KMS-11 (cell line): ENCODE data around the gene SNRPA.

Experiments
- H2AFZ ChIP-seq: fragments of 200-600 bp; sonication (generic); 2 replicates; pipeline ENCODE4 v1.6.1; 2016; ENCODE audit warnings: antibody characterized with exemption, mixed run types, low read depth
- H3K27ac ChIP-seq: fragments of 200-600 bp; sonication (generic); 2 replicates; pipeline ENCODE4 v1.6.1; 2016; ENCODE audit warnings: mild to moderate bottlenecking, mixed run types
- H3K27me3 ChIP-seq: fragments of 200-600 bp; sonication (generic); 2 replicates; pipeline ENCODE4 v1.6.1; 2017; ENCODE audit warnings: mild to moderate bottlenecking, low read depth, mixed run types, moderate library complexity; ENCODE audit not compliant: insufficient read depth
- H3K36me3 ChIP-seq: fragments of 200-600 bp; sonication (generic); 2 replicates; pipeline ENCODE4 v1.6.1; 2017; ENCODE audit warnings: mild to moderate bottlenecking, mixed run types; ENCODE audit not compliant: insufficient read depth
- H3K4me1 ChIP-seq: fragments of 200-600 bp; sonication (generic); 2 replicates; pipeline ENCODE4 v1.6.1; 2016; ENCODE audit warnings: mild to moderate bottlenecking, low read depth, mixed run types; ENCODE audit not compliant: poor library complexity, severe bottlenecking
- H3K4me2 ChIP-seq: fragments of 200-600 bp; sonication (generic); 2 replicates; pipeline ENCODE4 v1.7.0; 2016; ENCODE audit warnings: mild to moderate bottlenecking, mixed run types
- H3K4me3 ChIP-seq: fragments of 200-600 bp; sonication (generic); IDR thresholded peaks from 2 replicates; pipeline ENCODE4 v1.6.1; 2017; ENCODE audit warnings: low read depth, low read length, mixed read lengths; ENCODE audit not compliant: insufficient read depth
- H3K79me2 ChIP-seq: fragments of 200-600 bp; sonication (generic); 2 replicates; pipeline ENCODE4 v1.6.1; 2016; ENCODE audit warnings: low read depth, mixed run types; ENCODE audit not compliant: insufficient read depth
- H3K9ac ChIP-seq: fragments of 200-600 bp; sonication (generic); 2 replicates; pipeline ENCODE4 v1.6.1; 2016; ENCODE audit warnings: mild to moderate bottlenecking, mixed run types
- H4K20me1 ChIP-seq: fragments of 200-600 bp; sonication (generic); 2 replicates; pipeline ENCODE4 v1.6.1; 2016; ENCODE audit warnings: mild to moderate bottlenecking, mixed run types; ENCODE audit not compliant: insufficient read depth
- TF ChIP-seq, protein P1 (sequence below): fragments of 200-600 bp; sonication (generic); conservative IDR thresholded peaks from 2 replicates; pipeline ENCODE4 v1.6.1; 2017; ENCODE audit warnings: low read depth, mild to moderate bottlenecking, antibody characterized with exemption, low read length, moderate library complexity, mixed read lengths

SNRPA gene

DNA sequence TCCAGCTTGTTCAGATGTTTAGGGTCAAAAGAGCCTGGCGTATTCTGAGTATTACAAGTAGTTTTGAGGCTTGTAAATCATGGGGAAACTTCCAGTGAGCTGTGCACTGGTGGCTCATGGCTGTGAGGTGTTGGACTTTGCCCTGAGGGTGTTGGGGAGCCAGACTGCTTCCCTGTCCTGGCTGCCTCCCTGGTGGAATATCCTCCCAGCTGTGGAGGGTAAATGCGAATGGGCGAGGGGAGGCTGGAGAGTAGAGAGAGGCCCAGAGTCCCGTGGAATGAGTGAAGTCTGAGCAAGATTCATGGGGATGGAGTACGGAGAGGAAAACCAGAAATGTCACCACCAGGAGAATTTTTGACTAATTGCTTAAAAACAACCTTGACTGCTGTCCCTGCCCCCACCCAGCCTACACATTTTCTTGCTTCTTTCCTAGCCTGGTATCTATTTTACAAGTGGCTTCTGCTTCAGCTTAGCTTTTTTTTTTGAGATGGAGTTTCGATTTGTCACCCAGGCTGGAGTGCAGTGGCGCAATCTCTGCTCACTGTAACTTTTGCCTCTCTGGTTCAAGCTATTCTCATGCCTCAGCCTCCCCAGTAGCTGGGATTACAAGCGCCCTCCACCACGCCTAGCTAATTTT lies 3.7 kb downstream of the SNRPA start:
- no peaks in the 10 kb centered on the region for H3K27me3 ChIP-seq
- H3K4me3 ChIP-seq = no peak overlapping the region
- H3K4me2 ChIP-seq = peak overlapping the region; percentile 13
- H3K9ac ChIP-seq = no peak overlapping the region
- H3K27ac ChIP-seq = no peak overlapping the region; the same call in 1 of the 2 replicates
- H2AFZ ChIP-seq = no peak overlapping the region
- TF ChIP-seq, protein P1, sequence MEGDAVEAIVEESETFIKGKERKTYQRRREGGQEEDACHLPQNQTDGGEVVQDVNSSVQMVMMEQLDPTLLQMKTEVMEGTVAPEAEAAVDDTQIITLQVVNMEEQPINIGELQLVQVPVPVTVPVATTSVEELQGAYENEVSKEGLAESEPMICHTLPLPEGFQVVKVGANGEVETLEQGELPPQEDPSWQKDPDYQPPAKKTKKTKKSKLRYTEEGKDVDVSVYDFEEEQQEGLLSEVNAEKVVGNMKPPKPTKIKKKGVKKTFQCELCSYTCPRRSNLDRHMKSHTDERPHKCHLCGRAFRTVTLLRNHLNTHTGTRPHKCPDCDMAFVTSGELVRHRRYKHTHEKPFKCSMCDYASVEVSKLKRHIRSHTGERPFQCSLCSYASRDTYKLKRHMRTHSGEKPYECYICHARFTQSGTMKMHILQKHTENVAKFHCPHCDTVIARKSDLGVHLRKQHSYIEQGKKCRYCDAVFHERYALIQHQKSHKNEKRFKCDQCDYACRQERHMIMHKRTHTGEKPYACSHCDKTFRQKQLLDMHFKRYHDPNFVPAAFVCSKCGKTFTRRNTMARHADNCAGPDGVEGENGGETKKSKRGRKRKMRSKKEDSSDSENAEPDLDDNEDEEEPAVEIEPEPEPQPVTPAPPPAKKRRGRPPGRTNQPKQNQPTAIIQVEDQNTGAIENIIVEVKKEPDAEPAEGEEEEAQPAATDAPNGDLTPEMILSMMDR = no peak
- H3K79me2 ChIP-seq = peaks cover 74% of the 10 kb centered on the region
- H3K36me3 ChIP-seq = peaks cover 20% of the 10 kb centered on the region; the same call in 1 of the 2 replicates
- H3K4me1 ChIP-seq = peaks cover 43% of the 10 kb centered on the region
- H4K20me1 ChIP-seq = peaks cover 19% of the 10 kb centered on the region

DNA sequence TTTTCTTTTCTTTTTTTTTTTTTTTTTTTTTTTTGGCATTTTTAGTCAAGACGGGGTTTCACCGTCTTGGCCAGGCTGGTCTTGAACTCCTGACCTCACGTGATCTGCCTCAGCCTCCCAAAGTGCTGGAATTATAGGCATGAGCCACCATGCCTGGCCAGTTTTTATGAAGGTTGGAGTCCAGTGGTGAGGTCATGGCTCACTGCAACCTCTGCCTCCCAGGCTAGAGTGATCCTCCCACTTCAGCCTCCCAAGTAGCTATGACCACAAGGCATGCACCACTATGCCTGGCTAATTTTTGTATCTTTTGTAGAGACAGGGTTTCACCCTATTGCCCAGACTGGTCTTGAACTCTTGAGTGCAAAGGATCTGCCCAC lies 4.2 kb downstream of the SNRPA start:
- no peak overlapping the region for H3K4me3 ChIP-seq
- H3K4me2 ChIP-seq = no peak overlapping the region
- H3K9ac ChIP-seq = no peak overlapping the region
- H3K79me2 ChIP-seq = peaks cover 74% of the 10 kb centered on the region
- H3K4me1 ChIP-seq = peaks cover 39% of the 10 kb centered on the region
- H3K27ac ChIP-seq = no peak overlapping the region
- no peak overlapping the region for H2AFZ ChIP-seq
- no peaks in the 10 kb centered on the region for H3K27me3 ChIP-seq
- H4K20me1 ChIP-seq = peaks cover 19% of the 10 kb centered on the region
- TF ChIP-seq, protein P1 = no peak
- H3K36me3 ChIP-seq = peaks cover 25% of the 10 kb centered on the region; the same call in 1 of the 2 replicates

DNA sequence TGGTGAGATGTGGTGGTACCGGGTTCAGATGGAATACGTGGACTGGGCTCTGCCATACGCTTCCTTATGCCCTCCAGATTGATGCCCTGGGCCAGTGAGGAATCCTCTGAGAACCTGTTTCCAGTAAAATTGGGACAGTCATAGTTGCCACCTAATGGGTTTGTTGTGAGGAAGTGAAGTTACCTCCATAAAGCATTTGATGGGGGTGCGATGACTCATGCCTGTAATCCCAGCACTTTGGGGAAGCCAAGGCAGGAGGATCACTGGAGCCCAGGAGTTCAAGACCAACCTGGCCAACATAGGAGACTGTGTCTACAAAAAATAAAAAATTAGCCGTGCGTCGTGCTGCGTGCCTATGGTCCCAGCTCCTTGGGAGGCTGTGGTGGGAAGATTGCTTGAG lies 4.8 kb downstream of the SNRPA start:
- H3K4me2 ChIP-seq = no peak overlapping the region

DNA sequence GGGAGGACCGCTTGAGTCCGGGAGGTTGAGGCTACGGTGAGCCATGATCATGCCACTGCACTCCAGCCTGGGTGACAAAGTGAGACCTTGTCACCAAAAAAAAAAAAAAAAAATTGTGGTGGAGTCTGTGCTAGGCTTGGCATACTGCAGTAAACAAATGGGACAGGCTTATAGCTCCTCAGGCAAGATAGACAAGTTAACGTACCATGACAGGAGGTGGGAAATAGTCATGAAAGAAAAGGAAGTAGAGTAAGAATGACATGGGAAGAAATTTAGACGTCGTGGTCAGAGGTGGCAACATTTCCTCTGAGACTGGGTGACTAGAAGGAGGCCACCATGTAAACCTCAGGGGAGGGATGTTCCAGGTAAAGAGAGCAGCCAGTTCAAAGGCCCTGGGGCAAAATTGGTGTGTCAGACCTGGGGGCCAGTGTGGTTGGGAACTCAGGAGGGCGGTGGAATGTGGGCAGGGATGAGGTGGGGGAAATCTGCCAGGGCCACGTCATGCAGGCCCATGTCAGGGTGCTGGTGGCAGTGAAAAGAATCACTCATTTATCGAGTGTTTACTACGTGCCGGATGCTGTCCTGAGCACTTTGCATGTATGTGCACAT lies 5.6 kb downstream of the SNRPA start:
- TF ChIP-seq, protein P1 = no peak
- Histone ChIP-seq H3K36me3 (peaks cover 30% of the 10 kb centered on the region; the same call in 1 of the 2 replicates), H2AFZ (no peak overlapping the region), H3K27me3 (no peaks in the 10 kb centered on the region), H4K20me1 (peaks cover 19% of the 10 kb centered on the region), H3K4me2 (no peak overlapping the region), H3K9ac (no peak overlapping the region), H3K4me3 (no peak overlapping the region), H3K27ac (no peak overlapping the region), H3K4me1 (peaks cover 42% of the 10 kb centered on the region), H3K79me2 (peaks cover 69% of the 10 kb centered on the region)

More for the DNA sequence above, 4.8 kb downstream of the SNRPA start:
- H3K9ac ChIP-seq = no peak overlapping the region
- no peak overlapping the region for H2AFZ ChIP-seq
- H3K79me2 ChIP-seq = peaks cover 74% of the 10 kb centered on the region
- peaks cover 30% of the 10 kb centered on the region; the same call in 1 of the 2 replicates for H3K36me3 ChIP-seq
- H3K27me3 ChIP-seq = no peaks in the 10 kb centered on the region
- H3K4me3 ChIP-seq = no peak overlapping the region
- no peak overlapping the region for H3K27ac ChIP-seq
- peaks cover 19% of the 10 kb centered on the region for H4K20me1 ChIP-seq
- peaks cover 42% of the 10 kb centered on the region for H3K4me1 ChIP-seq
- TF ChIP-seq, protein P1 = no peak
